Stomach (tissue), 9 donors: Measurements from ENCODE around the gene ESR1. TPM values are rescaled to one million over a fixed set of nuclear protein-coding genes. Genes with fewer than 3 reads are reported as not detected.
A peak's percentile ranks its signal among the peaks of the same experiment; 100 is the strongest.

Experiments used
- DNase-seq, 2 donors: peaks; one replicate each; pipeline versions ENCODE4 v3.0.0 to v3.0.0-alpha.2; 2013 to 2019
- H3K27ac ChIP-seq, 5 donors: fragments of 200-600 bp in 4 of 5; sonication (generic) in 4 of 5; one replicate each; pipeline ENCODE4 v1.5.1; 2013 to 2019; ENCODE audit warnings: mild to moderate bottlenecking in 1 of 5, moderate library complexity in 1 of 5
- H3K27me3 ChIP-seq, 3 donors: fragments of 200-600 bp; sonication (generic); one replicate each; pipeline ENCODE4 v1.5.1; 2017 to 2019; ENCODE audit warnings: mixed run types in 1 of 3
- H3K36me3 ChIP-seq, 4 donors: fragments of 200-600 bp; sonication (generic); 1 replicate in 3 of 4; 2 replicates in 1 of 4; pipeline ENCODE4 v1.5.1; 2016 to 2019
- H3K4me1 ChIP-seq, 4 donors: fragments of 200-600 bp; sonication (generic); one replicate each; pipeline ENCODE4 v1.5.1; 2016 to 2019
- H3K4me3 ChIP-seq, 4 donors: fragments of 200-600 bp; sonication (generic) in 3 of 4; one replicate each; pipeline ENCODE4 v1.5.1; 2016 to 2019; ENCODE audit warnings: mild to moderate bottlenecking in 1 of 4
- H3K9me3 ChIP-seq, 4 donors: fragments of 200-600 bp; sonication (generic); one replicate each; pipeline ENCODE4 v1.5.1; 2016 to 2019
- EP300 ChIP-seq: sonication (generic); formaldehyde crosslinking; IDR thresholded peaks from one replicate; pipeline ENCODE4 v1.6.1; 2017; ENCODE audit warnings: antibody characterized with exemption
- POLR2A ChIP-seq, 4 donors: fragments of 450-650 bp; IDR thresholded peaks; one replicate each; pipeline ENCODE4 v1.6.1; 2016; ENCODE audit warnings: antibody characterized with exemption in 4 of 4, control low read depth in 2 of 4, mild to moderate bottlenecking in 1 of 4, moderate library complexity in 1 of 4
- POLR2AphosphoS5 ChIP-seq, 3 donors: sonication (generic); formaldehyde crosslinking; IDR thresholded peaks; one replicate each; pipeline ENCODE4 v1.6.1; 2016; ENCODE audit warnings: antibody characterized with exemption in 3 of 3
- WGBS, 5 donors: extraction: QIAGEN DNeasy Blood & Tissue Kit in 3 of 5; methylation state at CpG; one replicate each; pipeline versions ENCODE4 v1.1.5 to v1.1.7; 2013 to 2018; 5-methylcytosine and 5-hydroxymethylcytosine counted together
- intact Hi-C: fragments of 100-400 bp; cut with DNase I; formaldehyde crosslinking; loops from one replicate; pipeline ENCODE4 v1.15.1; 2023; ENCODE audit warnings: low total_unique reads
- polyA plus RNA-seq, 3 donors: library from polyadenylated mRNA; stranded (reverse); fragments of 200-250 nt; gene quantifications; one replicate each; pipeline ENCODE4 v1.2.3, GENCODE V29; 2013
- total RNA-seq, 5 donors: library from RNA; depleted of rRNA; stranded (reverse); fragments of >200 nt; gene quantifications; one replicate each; pipeline versions ENCODE4 v1.1.0 to v1.2.3, GENCODE V29; 2014 to 2016
- TF ChIP-seq, protein P1 (sequence below), 7 experiments: fragments of 450-650 bp in 4 of 7; fragments of 200-600 bp in 3 of 7; sonication (generic) in 3 of 7; IDR thresholded peaks; one replicate each; pipeline ENCODE4 v1.5.1; 2016 to 2019; ENCODE audit warnings: antibody characterized with exemption in 7 of 7, control low read depth in 2 of 7, mild to moderate bottlenecking in 1 of 7
- donor health status: healthy with polysubstance abuse.
- donor health status: Bipolar disorder and iron deficiency.
- donor health status: healthy.

ESR1 gene
- total and polyA plus RNA-seq, 8 donors, result 0.05 to 2.0 (median 1.8) TPM; not detected in 3

DNA sequence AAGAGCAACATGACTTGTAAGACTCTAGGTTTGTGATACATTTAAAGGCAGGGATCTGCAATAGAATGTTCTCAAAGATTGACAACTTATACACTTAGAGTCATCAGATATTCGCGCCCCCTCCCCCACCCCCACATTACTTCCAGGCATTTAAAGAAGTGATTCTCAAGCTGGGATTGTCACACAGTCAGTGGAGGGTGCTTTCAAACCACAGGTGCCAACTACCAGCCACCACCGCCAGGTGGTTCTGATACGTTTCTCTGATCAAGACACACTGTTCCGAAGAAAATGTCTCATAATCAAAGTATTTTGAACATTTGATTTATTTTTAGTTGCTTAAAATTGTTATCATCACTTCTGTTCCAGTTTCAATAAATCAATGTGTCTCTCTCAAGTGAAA lies 357.5 kb downstream of the ESR1 start:
- intact Hi-C loops, result no loop called here
- TF ChIP-seq EP300, result no peak
- TF ChIP-seq, protein P1, sequence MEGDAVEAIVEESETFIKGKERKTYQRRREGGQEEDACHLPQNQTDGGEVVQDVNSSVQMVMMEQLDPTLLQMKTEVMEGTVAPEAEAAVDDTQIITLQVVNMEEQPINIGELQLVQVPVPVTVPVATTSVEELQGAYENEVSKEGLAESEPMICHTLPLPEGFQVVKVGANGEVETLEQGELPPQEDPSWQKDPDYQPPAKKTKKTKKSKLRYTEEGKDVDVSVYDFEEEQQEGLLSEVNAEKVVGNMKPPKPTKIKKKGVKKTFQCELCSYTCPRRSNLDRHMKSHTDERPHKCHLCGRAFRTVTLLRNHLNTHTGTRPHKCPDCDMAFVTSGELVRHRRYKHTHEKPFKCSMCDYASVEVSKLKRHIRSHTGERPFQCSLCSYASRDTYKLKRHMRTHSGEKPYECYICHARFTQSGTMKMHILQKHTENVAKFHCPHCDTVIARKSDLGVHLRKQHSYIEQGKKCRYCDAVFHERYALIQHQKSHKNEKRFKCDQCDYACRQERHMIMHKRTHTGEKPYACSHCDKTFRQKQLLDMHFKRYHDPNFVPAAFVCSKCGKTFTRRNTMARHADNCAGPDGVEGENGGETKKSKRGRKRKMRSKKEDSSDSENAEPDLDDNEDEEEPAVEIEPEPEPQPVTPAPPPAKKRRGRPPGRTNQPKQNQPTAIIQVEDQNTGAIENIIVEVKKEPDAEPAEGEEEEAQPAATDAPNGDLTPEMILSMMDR (IDR thresholded peaks at IDR 0.05), result no peak
- TF ChIP-seq POLR2A (IDR thresholded peaks at IDR 0.05), result no peak
- no peak for TF ChIP-seq POLR2AphosphoS5 (IDR thresholded peaks at IDR 0.05)
- 79 to 99% (median 94%) methylated on average over 5 of the region's 5 CpGs for WGBS, 5 donors
- no peak overlapping the region for H3K4me3 ChIP-seq
- peaks cover 0 to 15% (median 11%) of the 10 kb centered on the region in 4 donors for H3K4me1 ChIP-seq
- DNase-seq, result no peak
- peaks cover 5 to 50% (median 40%) of the 10 kb centered on the region in 4 donors for H3K36me3 ChIP-seq
- no peak overlapping the region for H3K27ac ChIP-seq
- no peaks in the 10 kb centered on the region for H3K9me3 ChIP-seq
- no peaks in the 10 kb centered on the region for H3K27me3 ChIP-seq

DNA sequence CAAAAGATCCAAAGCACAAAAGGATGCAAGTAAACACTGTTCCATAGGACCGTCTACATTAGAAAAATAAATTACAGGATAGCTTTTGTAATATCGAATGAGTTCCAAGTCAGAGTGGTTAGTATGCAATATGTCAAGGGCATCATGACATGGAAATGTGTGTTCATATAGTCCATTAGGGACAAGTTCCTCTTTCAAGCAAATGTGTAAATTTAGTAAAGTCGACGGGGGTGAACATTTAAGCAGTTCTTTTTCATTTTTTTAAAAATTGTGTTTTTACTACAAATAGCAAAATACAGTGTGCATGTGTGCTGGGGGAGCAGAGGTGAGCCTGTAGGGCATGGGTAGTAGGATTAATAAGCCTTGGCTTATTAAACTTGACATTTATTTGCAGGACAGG lies 359.0 kb downstream of the ESR1 start:
- Histone ChIP-seq H3K9me3 (no peaks in the 10 kb centered on the region), H3K4me3 (no peak overlapping the region), H3K27ac (no peak overlapping the region), H3K27me3 (no peaks in the 10 kb centered on the region), H3K36me3 (peaks cover 2 to 51% (median 40%) of the 10 kb centered on the region in 4 donors), H3K4me1 (peaks cover 0 to 23% (median 17%) of the 10 kb centered on the region in 4 donors)
- no peak for TF ChIP-seq EP300
- TF ChIP-seq, protein P1 (IDR thresholded peaks at IDR 0.05), result no peak
- TF ChIP-seq POLR2AphosphoS5 (IDR thresholded peaks at IDR 0.05), result no peak
- TF ChIP-seq POLR2A (IDR thresholded peaks at IDR 0.05), result no peak
- DNase-seq, result no peak
- 70 to 90% (median 83%) methylated on average over 4 of the region's 4 CpGs for WGBS, 5 donors
- intact Hi-C loops, result no loop called here

DNA sequence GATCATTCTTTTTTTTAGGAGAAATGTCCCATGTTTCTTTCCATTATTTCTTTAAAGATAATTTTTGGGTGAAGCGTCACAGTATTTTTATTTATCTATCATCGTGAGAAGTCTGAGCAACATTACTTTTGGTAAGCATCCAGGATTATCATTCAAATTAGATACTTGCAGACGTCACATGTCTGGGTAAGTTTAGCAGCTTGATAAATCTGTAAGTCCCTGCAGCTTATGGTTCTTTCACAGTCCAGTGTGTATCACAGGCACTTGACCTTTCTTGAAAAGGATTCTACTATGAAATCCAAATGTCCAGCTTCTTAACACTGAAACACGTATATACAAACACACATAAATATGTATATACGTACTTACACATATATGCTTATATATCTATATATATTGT lies 359.4 kb downstream of the ESR1 start:
- no peak for DNase-seq
- Histone ChIP-seq H3K4me1 (peaks cover 0 to 27% (median 19%) of the 10 kb centered on the region in 4 donors), H3K27me3 (no peaks in the 10 kb centered on the region), H3K27ac (no peak overlapping the region), H3K9me3 (no peaks in the 10 kb centered on the region), H3K36me3 (peaks cover 2 to 51% (median 39%) of the 10 kb centered on the region in 4 donors), H3K4me3 (no peak overlapping the region)
- WGBS, 5 donors, result 88 to 92% (median 90%) methylated on average over 5 of the region's 5 CpGs
- TF ChIP-seq, protein P1 (IDR thresholded peaks at IDR 0.05), result no peak
- TF ChIP-seq POLR2A (IDR thresholded peaks at IDR 0.05) (no peak), POLR2AphosphoS5 (IDR thresholded peaks at IDR 0.05) (no peak), EP300 (no peak)
- intact Hi-C loops, result no loop called here

DNA sequence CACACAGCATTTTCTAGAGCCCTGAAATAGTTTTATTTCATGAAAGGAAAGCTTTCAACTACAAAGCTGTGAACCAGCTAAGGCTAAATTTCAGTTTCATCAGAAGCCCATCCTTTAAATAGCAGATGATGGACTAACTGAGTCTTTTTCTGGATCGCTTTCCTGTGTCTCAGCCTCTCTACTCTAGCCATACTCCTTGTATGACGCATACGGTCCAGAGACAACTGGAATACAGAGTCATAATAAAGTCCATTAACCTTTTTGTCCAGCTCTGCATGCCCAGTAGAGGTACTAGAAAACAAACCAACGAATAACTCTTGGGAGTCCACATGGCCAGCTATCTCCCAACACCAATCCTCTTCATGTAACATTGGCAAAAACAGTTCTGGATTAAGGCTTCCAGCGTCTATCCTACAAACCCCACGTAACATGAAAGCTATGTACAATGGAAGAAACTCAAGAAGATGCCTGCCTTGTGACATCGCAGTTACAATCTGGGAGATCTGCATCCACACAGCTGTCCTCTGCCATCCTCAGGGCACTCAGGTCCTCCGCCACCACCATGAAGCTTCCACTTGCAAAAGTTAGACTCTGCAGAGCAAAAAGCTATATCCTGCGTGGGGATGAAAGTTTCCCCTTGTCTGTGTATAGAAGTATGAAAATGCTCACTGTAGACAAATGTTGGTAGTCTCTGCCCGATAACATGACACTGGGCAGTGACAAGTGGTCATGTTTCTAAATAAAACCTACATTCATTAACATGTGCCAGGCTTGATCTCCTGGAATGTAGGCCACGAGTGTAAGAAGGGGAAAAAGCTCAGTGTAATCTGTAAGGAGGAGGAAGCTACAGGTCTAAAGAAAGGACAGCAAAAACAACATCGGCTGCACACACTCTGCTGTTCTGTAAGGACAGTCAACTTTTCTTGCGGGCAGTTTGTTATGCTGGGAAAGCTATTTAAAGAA lies 360.4 kb downstream of the ESR1 start:
- DNase-seq, result no peak
- no peak overlapping the region for H3K4me3 ChIP-seq
- H3K36me3 ChIP-seq, result peaks cover 2 to 45% (median 35%) of the 10 kb centered on the region in 4 donors
- H3K27me3 ChIP-seq, result no peaks in the 10 kb centered on the region
- H3K4me1 ChIP-seq, result peaks cover 0 to 27% (median 20%) of the 10 kb centered on the region in 4 donors
- 75 to 86% (median 82%) methylated on average over 13 of the region's 13 CpGs for WGBS, 5 donors
- H3K9me3 ChIP-seq, result no peaks in the 10 kb centered on the region
- TF ChIP-seq, protein P1 (IDR thresholded peaks at IDR 0.05), result no peak
- TF ChIP-seq POLR2A (IDR thresholded peaks at IDR 0.05), result no peak
- TF ChIP-seq EP300, result no peak
- TF ChIP-seq POLR2AphosphoS5 (IDR thresholded peaks at IDR 0.05), result no peak
- intact Hi-C loops, result no loop called here
- peak overlapping the region in 1 of 5 donors; percentile 26 for H3K27ac ChIP-seq
